Mesendoderm (in vitro differentiated cells): ENCODE results near the gene RASGRF1.

Experiments used
- DNase-seq: peaks from one replicate; pipeline ENCODE4 v3.0.0; 2013
- H2AK5ac ChIP-seq: 2 replicates; pipeline ENCODE4 v1.6.1; 2013; ENCODE audit warnings: low read length, inconsistent platforms
- H2BK120ac ChIP-seq: 2 replicates; pipeline ENCODE4 v1.6.1; 2013; ENCODE audit warnings: low read depth, mild to moderate bottlenecking, low read length, moderate library complexity, mixed read lengths
- H2BK15ac ChIP-seq: replicated peaks from 2 replicates; pipeline ENCODE4 v1.6.1; 2013; ENCODE audit warnings: low read depth, mild to moderate bottlenecking, moderate library complexity
- H2BK5ac ChIP-seq: 2 replicates; pipeline ENCODE4 v1.6.1; 2013; ENCODE audit warnings: low read length, inconsistent platforms
- H3K18ac ChIP-seq: 2 replicates; pipeline ENCODE4 v1.6.1; 2013; ENCODE audit warnings: mild to moderate bottlenecking, low read length, mixed read lengths
- H3K23ac ChIP-seq: one replicate; pipeline ENCODE4 v1.6.1; 2013; ENCODE audit warnings: low read length
- H3K27ac ChIP-seq: 2 replicates; pipeline ENCODE4 v1.5.1; 2013; ENCODE audit warnings: low read depth, mild to moderate bottlenecking, inconsistent platforms, low read length, moderate library complexity
- H3K27me3 ChIP-seq: 2 replicates; pipeline ENCODE4 v1.6.1; 2013; ENCODE audit warnings: low read length, control low read depth, mild to moderate bottlenecking, inconsistent platforms; ENCODE audit not compliant: insufficient read depth, poor library complexity
- H3K36me3 ChIP-seq: 2 replicates; pipeline ENCODE4 v1.6.1; 2013; ENCODE audit warnings: low read length, inconsistent platforms; ENCODE audit not compliant: control insufficient read depth, insufficient read depth
- H3K4ac ChIP-seq: one replicate; pipeline ENCODE4 v1.6.1; 2013; ENCODE audit warnings: low read depth, mild to moderate bottlenecking, low read length, moderate library complexity
- H3K4me1 ChIP-seq: 2 replicates; pipeline ENCODE4 v1.6.1; 2013; ENCODE audit warnings: low read depth, low read length, inconsistent platforms; ENCODE audit not compliant: control insufficient read depth
- H3K4me2 ChIP-seq: 2 replicates; pipeline ENCODE4 v1.6.1; 2013; ENCODE audit warnings: low read length
- H3K4me3 ChIP-seq: 2 replicates; pipeline ENCODE4 v1.5.1; 2013; ENCODE audit warnings: mild to moderate bottlenecking, low read length
- H3K56ac ChIP-seq: one replicate; pipeline ENCODE4 v1.6.1; 2013; ENCODE audit warnings: low read length
- H3K79me1 ChIP-seq: 2 replicates; pipeline ENCODE4 v1.6.1; 2013; ENCODE audit warnings: low read length, inconsistent platforms
- H3K79me2 ChIP-seq: 2 replicates; pipeline ENCODE4 v1.6.1; 2013; ENCODE audit warnings: mild to moderate bottlenecking, low read length; ENCODE audit not compliant: control insufficient read depth, insufficient read depth
- H3K9ac ChIP-seq: 2 replicates; pipeline ENCODE4 v1.6.1; 2013; ENCODE audit warnings: low read length, inconsistent platforms
- H4K5ac ChIP-seq: one replicate; pipeline ENCODE4 v1.6.1; 2013; ENCODE audit warnings: low read length
- H4K8ac ChIP-seq: one replicate; pipeline ENCODE4 v1.6.1; 2013; ENCODE audit warnings: low read depth, mild to moderate bottlenecking, control low read depth, low read length, moderate library complexity
- WGBS: extraction: QIAGEN DNeasy Blood & Tissue Kit; methylation state at CpG from one replicate; pipeline ENCODE4 v1.1.7; 2013; ENCODE audit warnings: low lambda C conversion rate, missing lambda C conversion rate; ENCODE audit not compliant: insufficient coverage; ENCODE audit errors: extremely low coverage; 5-methylcytosine and 5-hydroxymethylcytosine counted together

RASGRF1 gene

GRCh38 chr15:78922527-78922926 lies 168.1 kb downstream of the RASGRF1 start:
- Histone ChIP-seq H2BK15ac (no peak overlapping the region), H2BK120ac (no peak overlapping the region), H3K36me3 (peaks cover 4% of the 10 kb centered on the region), H4K5ac (no peak overlapping the region), H3K4ac (no peak overlapping the region), H3K56ac (no peak overlapping the region), H2BK5ac (no peak overlapping the region), H3K79me2 (no peaks in the 10 kb centered on the region), H3K18ac (no peak overlapping the region), H2AK5ac (no peak overlapping the region), H3K27me3 (no peaks in the 10 kb centered on the region), H3K4me3 (no peak overlapping the region), H3K27ac (no peak overlapping the region), H3K79me1 (peaks cover 3% of the 10 kb centered on the region), H3K4me2 (no peak overlapping the region), H4K8ac (no peak overlapping the region), H3K23ac (no peak overlapping the region), H3K9ac (no peak overlapping the region), H3K4me1 (no peaks in the 10 kb centered on the region)
- no peak for DNase-seq
- no CpG with 5 or more reads among the region's 7 CpGs for WGBS

DNA sequence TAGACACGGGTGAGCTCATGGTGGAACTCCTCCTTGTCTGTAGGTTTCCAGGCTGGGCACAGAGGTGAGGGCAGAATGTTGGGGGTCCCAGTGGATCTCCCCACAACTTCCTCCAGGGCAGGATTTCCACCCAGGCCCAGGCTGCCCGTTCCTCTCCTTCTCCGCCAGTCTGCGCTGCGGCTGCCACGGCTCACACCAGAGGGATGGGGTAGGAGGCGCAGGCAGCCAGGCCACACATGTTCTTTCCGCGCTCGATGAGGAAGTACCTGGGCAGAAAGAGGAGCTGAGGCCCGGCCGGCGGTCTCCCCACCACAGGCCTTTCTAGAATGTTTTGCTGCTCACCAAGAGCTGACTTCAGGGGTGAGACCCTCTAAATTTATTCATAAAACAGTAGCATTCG lies 168.6 kb downstream of the RASGRF1 start:
- no peak overlapping the region for H3K4ac ChIP-seq
- DNase-seq: no peak
- no peak overlapping the region for H2AK5ac ChIP-seq
- H3K23ac ChIP-seq: no peak overlapping the region
- no peak overlapping the region for H2BK15ac ChIP-seq
- H4K5ac ChIP-seq: no peak overlapping the region
- no peak overlapping the region for H3K4me2 ChIP-seq
- peaks cover 4% of the 10 kb centered on the region for H3K79me1 ChIP-seq
- no peaks in the 10 kb centered on the region for H3K4me1 ChIP-seq
- no peak overlapping the region for H3K27ac ChIP-seq
- H4K8ac ChIP-seq: no peak overlapping the region
- no peak overlapping the region for H3K9ac ChIP-seq
- H3K56ac ChIP-seq: no peak overlapping the region
- H3K79me2 ChIP-seq: no peaks in the 10 kb centered on the region
- no peak overlapping the region for H3K18ac ChIP-seq
- H2BK120ac ChIP-seq: no peak overlapping the region
- H3K4me3 ChIP-seq: no peak overlapping the region
- no peaks in the 10 kb centered on the region for H3K27me3 ChIP-seq
- WGBS: no CpG with 5 or more reads among the region's 14 CpGs
- H3K36me3 ChIP-seq: peaks cover 4% of the 10 kb centered on the region
- H2BK5ac ChIP-seq: no peak overlapping the region

DNA sequence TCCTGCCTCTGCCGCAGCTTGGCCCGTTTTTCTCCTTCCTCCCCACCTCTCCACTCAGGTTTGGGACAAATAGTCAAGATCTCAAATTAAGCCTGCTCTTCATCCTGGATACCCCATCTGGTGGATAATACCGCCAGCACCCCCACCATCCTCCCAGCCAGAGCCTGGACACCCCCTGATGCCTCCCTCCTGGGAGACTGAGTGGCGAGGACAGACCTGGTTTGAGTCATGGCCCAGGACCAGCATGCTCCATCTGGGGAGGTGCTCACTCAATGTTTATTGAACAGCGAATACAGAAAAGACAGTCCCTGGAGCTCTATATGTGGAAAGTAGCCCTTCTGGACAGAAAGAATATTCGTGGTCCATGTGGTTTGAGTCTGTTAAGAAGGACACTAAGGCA lies 169.1 kb downstream of the RASGRF1 start:
- no peak overlapping the region for H3K9ac ChIP-seq
- H3K79me1 ChIP-seq: peaks cover 5% of the 10 kb centered on the region
- DNase-seq: no peak
- no peaks in the 10 kb centered on the region for H3K4me1 ChIP-seq
- no peak overlapping the region for H3K23ac ChIP-seq
- H2AK5ac ChIP-seq: no peak overlapping the region
- no peak overlapping the region for H4K8ac ChIP-seq
- no CpG with 5 or more reads among the region's 6 CpGs for WGBS
- H2BK15ac ChIP-seq: no peak overlapping the region
- no peak overlapping the region for H4K5ac ChIP-seq
- H3K36me3 ChIP-seq: peaks cover 4% of the 10 kb centered on the region
- H3K4ac ChIP-seq: no peak overlapping the region
- no peak overlapping the region for H3K4me2 ChIP-seq
- H2BK5ac ChIP-seq: no peak overlapping the region
- H3K27me3 ChIP-seq: no peaks in the 10 kb centered on the region
- no peak overlapping the region for H3K27ac ChIP-seq
- no peaks in the 10 kb centered on the region for H3K79me2 ChIP-seq
- H2BK120ac ChIP-seq: no peak overlapping the region
- H3K4me3 ChIP-seq: no peak overlapping the region
- H3K56ac ChIP-seq: no peak overlapping the region
- no peak overlapping the region for H3K18ac ChIP-seq

DNA sequence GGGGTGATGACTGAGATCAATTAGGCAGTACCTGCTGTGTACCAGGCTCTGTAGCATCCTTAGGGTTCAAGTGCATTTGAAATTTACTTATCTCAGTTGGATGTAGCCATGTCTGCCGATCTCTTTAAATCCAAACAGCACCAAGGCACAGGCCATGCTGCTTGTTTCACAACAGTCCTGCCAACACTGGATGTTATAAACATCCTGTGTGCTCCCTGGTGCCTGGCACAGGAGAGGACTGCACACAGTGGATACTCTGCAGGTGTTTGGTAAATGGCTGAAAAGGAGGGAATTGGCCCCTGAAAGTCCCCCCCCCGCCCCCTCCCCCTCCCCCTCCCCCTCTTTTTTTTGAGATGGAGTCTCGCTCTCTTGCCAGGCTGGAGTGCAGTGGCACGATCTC lies 172.7 kb downstream of the RASGRF1 start:
- H4K5ac ChIP-seq: no peak overlapping the region
- no peak overlapping the region for H3K18ac ChIP-seq
- no peak overlapping the region for H3K56ac ChIP-seq
- peaks cover 5% of the 10 kb centered on the region for H3K79me1 ChIP-seq
- WGBS: no CpG with 5 or more reads among the region's 4 CpGs
- H3K4ac ChIP-seq: no peak overlapping the region
- no peak overlapping the region for H3K27ac ChIP-seq
- H3K79me2 ChIP-seq: no peaks in the 10 kb centered on the region
- H3K4me3 ChIP-seq: no peak overlapping the region
- no peak overlapping the region for H3K4me2 ChIP-seq
- no peak overlapping the region for H2BK15ac ChIP-seq
- peaks cover 3% of the 10 kb centered on the region for H3K36me3 ChIP-seq
- H2BK120ac ChIP-seq: no peak overlapping the region
- no peak overlapping the region for H2AK5ac ChIP-seq
- H3K4me1 ChIP-seq: no peaks in the 10 kb centered on the region
- no peak overlapping the region for H4K8ac ChIP-seq
- H3K27me3 ChIP-seq: no peaks in the 10 kb centered on the region
- DNase-seq: no peak
- H3K9ac ChIP-seq: no peak overlapping the region
- no peak overlapping the region for H3K23ac ChIP-seq
- H2BK5ac ChIP-seq: no peak overlapping the region

DNA sequence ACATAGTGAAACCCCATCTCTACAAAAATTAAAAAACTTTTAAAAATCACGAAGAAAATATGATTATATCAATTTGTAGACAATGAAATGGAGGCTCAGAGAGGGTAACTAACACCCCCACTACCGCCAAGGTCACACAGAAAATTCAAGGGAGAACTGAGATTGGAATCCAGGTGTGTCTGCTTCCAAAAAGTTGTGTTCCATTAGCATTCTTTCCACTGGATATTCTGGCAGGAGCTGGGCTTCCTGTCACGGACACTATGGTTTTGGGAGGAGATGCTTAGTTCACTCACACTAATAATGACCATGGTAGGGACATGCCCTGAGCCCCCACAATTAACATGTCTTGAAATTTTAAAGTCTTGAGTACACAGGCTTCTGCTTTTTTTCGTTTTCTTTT lies 174.5 kb downstream of the RASGRF1 start:
- no peak overlapping the region for H3K56ac ChIP-seq
- no peak overlapping the region for H3K9ac ChIP-seq
- no peaks in the 10 kb centered on the region for H3K4me1 ChIP-seq
- H3K23ac ChIP-seq: no peak overlapping the region
- no peaks in the 10 kb centered on the region for H3K36me3 ChIP-seq
- DNase-seq: no peak
- H3K79me2 ChIP-seq: peaks cover 2% of the 10 kb centered on the region
- WGBS: no CpG with 5 or more reads among the region's 4 CpGs
- no peak overlapping the region for H4K8ac ChIP-seq
- H3K79me1 ChIP-seq: peaks cover 5% of the 10 kb centered on the region
- H2AK5ac ChIP-seq: no peak overlapping the region
- H3K4me2 ChIP-seq: no peak overlapping the region
- no peaks in the 10 kb centered on the region for H3K27me3 ChIP-seq
- no peak overlapping the region for H3K27ac ChIP-seq
- H3K4me3 ChIP-seq: no peak overlapping the region
- no peak overlapping the region for H2BK120ac ChIP-seq
- no peak overlapping the region for H2BK15ac ChIP-seq
- H3K4ac ChIP-seq: no peak overlapping the region
- H4K5ac ChIP-seq: no peak overlapping the region
- no peak overlapping the region for H2BK5ac ChIP-seq
- H3K18ac ChIP-seq: no peak overlapping the region

DNA sequence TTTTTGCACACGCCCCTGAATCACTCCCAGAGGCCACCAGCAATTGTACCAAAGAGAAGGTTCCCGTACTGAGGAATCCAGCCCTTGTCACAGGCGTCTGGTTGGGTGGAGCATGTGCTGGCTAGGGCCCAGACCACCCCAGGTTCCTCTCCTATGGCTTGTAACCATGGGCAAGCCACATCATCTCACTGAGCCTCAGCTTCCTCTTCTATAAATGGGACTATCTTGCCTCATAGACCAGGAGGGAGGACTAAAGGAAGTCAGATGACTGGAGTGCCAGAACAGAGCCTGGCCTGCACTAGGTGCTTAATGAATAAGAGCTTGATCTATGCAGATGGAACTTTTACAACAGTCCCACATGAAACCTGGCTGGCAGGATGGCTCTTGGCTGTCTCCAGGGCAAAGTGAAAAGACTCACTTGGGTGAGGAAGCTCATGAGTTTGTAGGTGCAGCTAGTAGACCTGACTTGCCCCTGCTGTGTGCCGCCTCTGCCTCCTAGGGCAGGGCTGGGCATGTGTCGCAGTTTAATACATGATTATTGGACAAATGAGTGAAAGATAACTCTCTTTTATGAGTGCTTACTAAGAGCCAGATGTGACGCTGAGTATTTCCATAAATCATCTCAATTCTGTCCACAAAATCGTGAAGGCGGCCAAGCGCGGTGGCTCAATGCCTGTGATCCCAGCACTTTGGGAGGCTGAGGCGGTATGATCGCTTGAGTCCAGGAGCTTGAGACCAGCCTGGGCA lies 175.1 kb downstream of the RASGRF1 start:
- Histone ChIP-seq H2BK15ac (no peak overlapping the region), H3K18ac (no peak overlapping the region), H4K5ac (no peak overlapping the region), H3K36me3 (no peaks in the 10 kb centered on the region), H3K79me2 (peaks cover 2% of the 10 kb centered on the region), H3K4me2 (no peak overlapping the region), H4K8ac (no peak overlapping the region), H3K56ac (no peak overlapping the region), H3K27me3 (no peaks in the 10 kb centered on the region), H3K79me1 (peaks cover 8% of the 10 kb centered on the region), H3K4me3 (no peak overlapping the region), H2BK5ac (no peak overlapping the region), H2BK120ac (no peak overlapping the region), H3K27ac (no peak overlapping the region), H3K4me1 (no peaks in the 10 kb centered on the region), H3K4ac (no peak overlapping the region), H3K23ac (no peak overlapping the region), H2AK5ac (no peak overlapping the region), H3K9ac (no peak overlapping the region)
- WGBS: no CpG with 5 or more reads among the region's 12 CpGs
- DNase-seq: no peak
